SK-N-SH (cell line): ENCODE data around the gene PDGFB. TPM values are rescaled to one million over a fixed set of nuclear protein-coding genes. Genes with fewer than 3 reads are reported as not detected.

Experiments used
- CTCF ChIA-PET: fragments of 300-600, 350-600 bp; formaldehyde crosslinking; extraction: SDS; loops from one replicate; lab custom pipeline; 2021; lab: Yijun Ruan, JAX
- POLR2A ChIA-PET: fragments of 350-600 bp; sonication (Branson Sonifier 250); formaldehyde crosslinking; extraction: SDS; loops from one replicate; lab custom pipeline; 2020; ENCODE audit warnings: antibody characterized with exemption, inconsistent platforms; lab: Yijun Ruan, JAX
- DNase-seq: peaks from one replicate; pipeline ENCODE4 v3.0.0; 2012
- H2AFZ ChIP-seq: fragments of 200-600 bp; sonication (generic); 2 replicates; pipeline ENCODE4 v1.8.1; 2016; ENCODE audit warnings: antibody characterized with exemption, mild to moderate bottlenecking, low read depth
- H3F3A ChIP-seq: fragments of 200-600 bp; sonication (generic); replicated peaks from 2 replicates; pipeline ENCODE3; 2016; ENCODE audit warnings: antibody characterized with exemption, mild to moderate bottlenecking; ENCODE audit not compliant: insufficient read depth
- H3K27ac ChIP-seq, 2 experiments: fragments of 200-500 bp in 1 of 2; fragments of 200-600 bp in 1 of 2; sonication (Bioruptor generic) in 1 of 2; sonication (generic), shearing (Covaris generic) in 1 of 2; 2 replicates each; pipeline versions ENCODE4 v1.5.1 to v1.6.1; 2014 to 2016; ENCODE audit warnings: low read depth in 2 of 2, inconsistent platforms in 1 of 2, low read length in 1 of 2, mild to moderate bottlenecking in 1 of 2, mixed read lengths in 1 of 2
- H3K27me3 ChIP-seq: fragments of 200-600 bp; sonication (generic), shearing (Covaris generic); 2 replicates; pipeline ENCODE4 v1.6.1; 2016; ENCODE audit warnings: mixed run types; ENCODE audit not compliant: insufficient read depth
- H3K36me3 ChIP-seq, 2 experiments: fragments of 200-500 bp in 1 of 2; fragments of 200-600 bp in 1 of 2; sonication (Bioruptor generic) in 1 of 2; sonication (generic) in 1 of 2; replicated peaks in 1 of 2; 2 replicates each; pipeline versions ENCODE3 to v1.5.1; 2014 to 2016; ENCODE audit warnings: low read length in 1 of 2, mild to moderate bottlenecking in 1 of 2; ENCODE audit not compliant: insufficient read depth in 2 of 2, control insufficient read depth in 1 of 2
- H3K4me1 ChIP-seq, 2 experiments: fragments of 200-500 bp in 1 of 2; fragments of 200-600 bp in 1 of 2; sonication (Bioruptor generic) in 1 of 2; sonication (generic), shearing (Covaris generic) in 1 of 2; 2 replicates each; pipeline versions ENCODE4 v1.5.1 to v1.6.1; 2014 to 2016; ENCODE audit warnings: low read depth in 1 of 2, low read length in 1 of 2, mixed run types in 1 of 2; ENCODE audit not compliant: insufficient read depth in 2 of 2, control insufficient read depth in 1 of 2
- H3K4me2 ChIP-seq: fragments of 200-600 bp; sonication (generic), shearing (Covaris generic); 2 replicates; pipeline ENCODE4 v1.6.1; 2017; ENCODE audit warnings: mixed run types
- H3K4me3 ChIP-seq, 2 experiments: fragments of 200-500 bp in 1 of 2; fragments of 200-600 bp in 1 of 2; sonication (Bioruptor generic) in 1 of 2; sonication (generic), shearing (Covaris generic) in 1 of 2; 2 replicates each; pipeline versions ENCODE4 v1.5.1 to v1.8.1; 2014 to 2016; ENCODE audit warnings: low read depth in 2 of 2, inconsistent platforms in 1 of 2, low read length in 1 of 2, mild to moderate bottlenecking in 1 of 2, mixed read lengths in 1 of 2, moderate library complexity in 1 of 2
- H3K79me2 ChIP-seq: fragments of 200-600 bp; sonication (generic); 2 replicates; pipeline ENCODE4 v1.8.1; 2017; ENCODE audit warnings: mild to moderate bottlenecking; ENCODE audit not compliant: insufficient read depth
- H3K9ac ChIP-seq: fragments of 200-600 bp; sonication (generic); 2 replicates; pipeline ENCODE4 v1.6.1; 2017; ENCODE audit warnings: mixed run types
- H3K9me2 ChIP-seq: fragments of 200-600 bp; sonication (generic); 2 replicates; pipeline ENCODE4 v1.6.1; 2017; ENCODE audit warnings: mixed run types
- H3K9me3 ChIP-seq: fragments of 200-600 bp; sonication (generic); 2 replicates; pipeline ENCODE4 v1.6.1; 2017; ENCODE audit warnings: mixed run types, mild to moderate bottlenecking, moderate library complexity
- H4K20me1 ChIP-seq: fragments of 200-600 bp; sonication (generic); 2 replicates; pipeline ENCODE4 v1.6.1; 2017; ENCODE audit warnings: mild to moderate bottlenecking, mixed run types; ENCODE audit not compliant: insufficient read depth
- ELF1 ChIP-seq: IDR thresholded peaks from 2 replicates; pipeline ENCODE4 v1.4.0; 2012
- EZH2phosphoT487 ChIP-seq: fragments of 200-600 bp; sonication (generic); IDR thresholded peaks from 2 replicates; pipeline ENCODE4 v1.6.1; 2017; ENCODE audit warnings: low read depth, mixed run types, mild to moderate bottlenecking, antibody characterized with exemption, moderate library complexity, borderline replicate concordance
- FOSL2 ChIP-seq: IDR thresholded peaks from 2 replicates; pipeline ENCODE4 v1.4.0; 2012; ENCODE audit warnings: low read depth, mild to moderate bottlenecking, moderate library complexity, borderline replicate concordance
- GATA2 ChIP-seq: sonication (generic); formaldehyde crosslinking; IDR thresholded peaks from 2 replicates; pipeline ENCODE4 v1.5.0; 2020; ENCODE audit warnings: mild to moderate bottlenecking, missing genetic modification reagents
- JUND ChIP-seq: IDR thresholded peaks from 2 replicates; pipeline ENCODE4 v1.4.0; 2012
- MXI1 ChIP-seq: IDR thresholded peaks from 2 replicates; pipeline ENCODE4 v1.6.1; 2012; ENCODE audit warnings: mild to moderate bottlenecking, low read depth, low read length, improper control_type of control experiment
- POLR2AphosphoS5 ChIP-seq: IDR thresholded peaks from 2 replicates; pipeline ENCODE4 v1.6.1; 2012; ENCODE audit warnings: low read depth, low read length
- SMC3 ChIP-seq: IDR thresholded peaks from 2 replicates; pipeline ENCODE4 v1.6.1; 2012; ENCODE audit warnings: low read depth, low read length, improper control_type of control experiment
- TEAD4 ChIP-seq: IDR thresholded peaks from 2 replicates; pipeline ENCODE4 v1.4.0; 2012; ENCODE audit warnings: mild to moderate bottlenecking, borderline replicate concordance; ENCODE audit not compliant: insufficient read depth
- YY1 ChIP-seq: IDR thresholded peaks from 2 replicates; pipeline ENCODE4 v1.4.0; 2012; ENCODE audit warnings: low read depth, mild to moderate bottlenecking
- WGBS: methylation state at CpG from one replicate; pipeline ENCODE4 v1.1.6; 2017; ENCODE audit warnings: low lambda C conversion rate; 5-methylcytosine and 5-hydroxymethylcytosine counted together
- polyA plus RNA-seq, 3 experiments: library from polyadenylated mRNA; depleted of rRNA; stranded (reverse); fragments of >200 nt; gene quantifications; 2 replicates each; pipeline ENCODE4 v1.2.3, GENCODE V29; 2012
- TF ChIP-seq, protein P1 (sequence below): IDR thresholded peaks from 2 replicates; pipeline ENCODE4; 2012
- TF ChIP-seq, protein P2 (sequence below): IDR thresholded peaks from 2 replicates; pipeline ENCODE4 v1.4.0; 2012; ENCODE audit warnings: low read depth, borderline replicate concordance
- TF ChIP-seq, protein P3 (sequence below): fragments of 200-600 bp; sonication (generic); IDR thresholded peaks from 2 replicates; pipeline ENCODE4 v1.6.1; 2017; ENCODE audit warnings: antibody characterized with exemption, mild to moderate bottlenecking, moderate library complexity

The PDGFB gene
- polyA plus RNA-seq, 1 of the 3 experiments (the other 2 are of a cell fraction), result 0.44 TPM

DNA sequence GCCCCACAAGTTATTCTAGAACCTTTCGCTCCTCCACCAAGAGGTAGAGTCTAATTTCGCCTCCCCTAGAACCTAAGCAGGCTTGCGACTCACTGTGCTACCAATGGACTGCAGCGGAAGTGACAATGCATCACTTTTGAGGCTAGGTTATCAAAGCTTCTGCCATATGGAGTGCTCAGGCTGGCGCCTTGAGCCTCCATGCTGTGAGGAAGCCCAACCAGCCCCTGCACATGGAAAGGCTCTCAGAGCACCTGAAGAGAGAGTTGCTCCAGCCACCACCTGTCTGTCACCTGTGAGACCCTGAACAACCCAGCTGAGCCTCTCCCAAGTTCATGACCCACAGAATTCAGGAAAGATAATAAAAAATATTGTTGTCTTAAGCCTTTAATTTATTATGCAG lies 63.0 kb downstream of the PDGFB start:
- Histone ChIP-seq H4K20me1 (no peaks in the 10 kb centered on the region), H3K9me3 (no peaks in the 10 kb centered on the region), H3K4me1 (peaks cover 0 to 11% of the 10 kb centered on the region in 2 experiments; a peak in 1 of 4 replicates), H3K36me3 (no peaks in the 10 kb centered on the region), H3F3A (no peaks in the 10 kb centered on the region), H3K9ac (no peak overlapping the region), H3K4me3 (no peak overlapping the region), H3K4me2 (no peak overlapping the region), H3K9me2 (no peaks in the 10 kb centered on the region), H3K27me3 (no peaks in the 10 kb centered on the region), H3K79me2 (no peaks in the 10 kb centered on the region), H2AFZ (no peak overlapping the region), H3K27ac (no peak overlapping the region)
- TF ChIP-seq, protein P1, sequence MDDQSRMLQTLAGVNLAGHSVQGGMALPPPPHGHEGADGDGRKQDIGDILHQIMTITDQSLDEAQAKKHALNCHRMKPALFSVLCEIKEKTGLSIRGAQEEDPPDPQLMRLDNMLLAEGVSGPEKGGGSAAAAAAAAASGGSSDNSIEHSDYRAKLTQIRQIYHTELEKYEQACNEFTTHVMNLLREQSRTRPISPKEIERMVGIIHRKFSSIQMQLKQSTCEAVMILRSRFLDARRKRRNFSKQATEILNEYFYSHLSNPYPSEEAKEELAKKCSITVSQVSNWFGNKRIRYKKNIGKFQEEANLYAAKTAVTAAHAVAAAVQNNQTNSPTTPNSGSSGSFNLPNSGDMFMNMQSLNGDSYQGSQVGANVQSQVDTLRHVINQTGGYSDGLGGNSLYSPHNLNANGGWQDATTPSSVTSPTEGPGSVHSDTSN, result no peak
- TF ChIP-seq MXI1 (no peak), FOSL2 (no peak)
- TF ChIP-seq, protein P2, sequence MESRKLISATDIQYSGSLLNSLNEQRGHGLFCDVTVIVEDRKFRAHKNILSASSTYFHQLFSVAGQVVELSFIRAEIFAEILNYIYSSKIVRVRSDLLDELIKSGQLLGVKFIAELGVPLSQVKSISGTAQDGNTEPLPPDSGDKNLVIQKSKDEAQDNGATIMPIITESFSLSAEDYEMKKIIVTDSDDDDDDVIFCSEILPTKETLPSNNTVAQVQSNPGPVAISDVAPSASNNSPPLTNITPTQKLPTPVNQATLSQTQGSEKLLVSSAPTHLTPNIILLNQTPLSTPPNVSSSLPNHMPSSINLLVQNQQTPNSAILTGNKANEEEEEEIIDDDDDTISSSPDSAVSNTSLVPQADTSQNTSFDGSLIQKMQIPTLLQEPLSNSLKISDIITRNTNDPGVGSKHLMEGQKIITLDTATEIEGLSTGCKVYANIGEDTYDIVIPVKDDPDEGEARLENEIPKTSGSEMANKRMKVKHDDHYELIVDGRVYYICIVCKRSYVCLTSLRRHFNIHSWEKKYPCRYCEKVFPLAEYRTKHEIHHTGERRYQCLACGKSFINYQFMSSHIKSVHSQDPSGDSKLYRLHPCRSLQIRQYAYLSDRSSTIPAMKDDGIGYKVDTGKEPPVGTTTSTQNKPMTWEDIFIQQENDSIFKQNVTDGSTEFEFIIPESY, result no peak
- DNase-seq, result no peak
- POLR2A ChIA-PET, result no interaction called here
- CTCF ChIA-PET, result interaction anchor here (1.7 kb wide), 1 partner anchor 10 kb away, joined by 5 read pairs; no protein-coding TSS in a partner anchor
- no CpG with 5 or more reads among the region's 5 CpGs for WGBS

DNA sequence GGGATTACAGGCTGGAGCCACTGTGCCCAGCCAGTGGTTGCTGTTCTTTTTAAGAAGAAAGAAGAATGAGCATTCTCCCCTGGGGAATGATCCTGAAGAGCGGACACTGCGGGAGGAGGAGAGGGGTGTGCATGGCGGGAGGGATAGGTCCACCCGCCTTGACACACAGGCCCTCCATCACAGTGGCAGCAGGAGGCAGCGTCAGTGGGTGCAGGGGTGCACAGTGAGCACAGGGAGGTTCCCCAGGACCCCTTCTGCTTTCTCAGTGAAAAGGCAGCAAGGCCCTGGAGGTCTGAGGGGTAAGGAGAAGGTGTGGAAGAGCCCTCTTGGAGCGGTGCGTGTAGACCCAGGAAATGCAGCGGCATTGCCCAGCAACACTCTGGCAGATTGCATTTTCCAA lies 63.4 kb downstream of the PDGFB start:
- 91% methylated on average over 6 of the region's 8 CpGs for WGBS
- no peak overlapping the region for H3K4me2 ChIP-seq
- H3K27ac ChIP-seq, result no peak overlapping the region
- CTCF ChIA-PET, result no interaction called here
- no peaks in the 10 kb centered on the region for H3K36me3 ChIP-seq
- DNase-seq, result no peak
- H3F3A ChIP-seq, result no peaks in the 10 kb centered on the region
- no peaks in the 10 kb centered on the region for H3K9me3 ChIP-seq
- H3K9me2 ChIP-seq, result no peaks in the 10 kb centered on the region
- H3K4me3 ChIP-seq, result no peak overlapping the region
- POLR2A ChIA-PET, result no interaction called here
- H3K9ac ChIP-seq, result no peak overlapping the region
- H3K27me3 ChIP-seq, result no peaks in the 10 kb centered on the region
- H4K20me1 ChIP-seq, result no peaks in the 10 kb centered on the region
- TF ChIP-seq, protein P3, sequence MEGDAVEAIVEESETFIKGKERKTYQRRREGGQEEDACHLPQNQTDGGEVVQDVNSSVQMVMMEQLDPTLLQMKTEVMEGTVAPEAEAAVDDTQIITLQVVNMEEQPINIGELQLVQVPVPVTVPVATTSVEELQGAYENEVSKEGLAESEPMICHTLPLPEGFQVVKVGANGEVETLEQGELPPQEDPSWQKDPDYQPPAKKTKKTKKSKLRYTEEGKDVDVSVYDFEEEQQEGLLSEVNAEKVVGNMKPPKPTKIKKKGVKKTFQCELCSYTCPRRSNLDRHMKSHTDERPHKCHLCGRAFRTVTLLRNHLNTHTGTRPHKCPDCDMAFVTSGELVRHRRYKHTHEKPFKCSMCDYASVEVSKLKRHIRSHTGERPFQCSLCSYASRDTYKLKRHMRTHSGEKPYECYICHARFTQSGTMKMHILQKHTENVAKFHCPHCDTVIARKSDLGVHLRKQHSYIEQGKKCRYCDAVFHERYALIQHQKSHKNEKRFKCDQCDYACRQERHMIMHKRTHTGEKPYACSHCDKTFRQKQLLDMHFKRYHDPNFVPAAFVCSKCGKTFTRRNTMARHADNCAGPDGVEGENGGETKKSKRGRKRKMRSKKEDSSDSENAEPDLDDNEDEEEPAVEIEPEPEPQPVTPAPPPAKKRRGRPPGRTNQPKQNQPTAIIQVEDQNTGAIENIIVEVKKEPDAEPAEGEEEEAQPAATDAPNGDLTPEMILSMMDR, result no peak
- TF ChIP-seq POLR2AphosphoS5 (no peak), EZH2phosphoT487 (no peak), ELF1 (no peak), JUND (no peak), TEAD4 (no peak), SMC3 (no peak), GATA2 (CRISPR knock-in tag) (no peak), YY1 (no peak)
- TF ChIP-seq, protein P1, result no peak
- no peaks in the 10 kb centered on the region for H3K79me2 ChIP-seq
- no peak overlapping the region for H2AFZ ChIP-seq
- peaks cover 0 to 11% of the 10 kb centered on the region in 2 experiments; a peak in 1 of 4 replicates for H3K4me1 ChIP-seq
